GM12873 (cell line): ENCODE data around the gene ZNF407.
A peak's percentile ranks its signal among the peaks of the same experiment; 100 is the strongest.

Experiments used
- TF ChIP-seq, protein P1 (sequence below): IDR thresholded peaks from 2 replicates; pipeline ENCODE4 v1.5.1; 2012; ENCODE audit warnings: low read depth, mild to moderate bottlenecking, moderate library complexity, low read length, control low read depth; ENCODE audit not compliant: insufficient read depth; ENCODE audit errors: missing control alignments

Gene ZNF407

DNA sequence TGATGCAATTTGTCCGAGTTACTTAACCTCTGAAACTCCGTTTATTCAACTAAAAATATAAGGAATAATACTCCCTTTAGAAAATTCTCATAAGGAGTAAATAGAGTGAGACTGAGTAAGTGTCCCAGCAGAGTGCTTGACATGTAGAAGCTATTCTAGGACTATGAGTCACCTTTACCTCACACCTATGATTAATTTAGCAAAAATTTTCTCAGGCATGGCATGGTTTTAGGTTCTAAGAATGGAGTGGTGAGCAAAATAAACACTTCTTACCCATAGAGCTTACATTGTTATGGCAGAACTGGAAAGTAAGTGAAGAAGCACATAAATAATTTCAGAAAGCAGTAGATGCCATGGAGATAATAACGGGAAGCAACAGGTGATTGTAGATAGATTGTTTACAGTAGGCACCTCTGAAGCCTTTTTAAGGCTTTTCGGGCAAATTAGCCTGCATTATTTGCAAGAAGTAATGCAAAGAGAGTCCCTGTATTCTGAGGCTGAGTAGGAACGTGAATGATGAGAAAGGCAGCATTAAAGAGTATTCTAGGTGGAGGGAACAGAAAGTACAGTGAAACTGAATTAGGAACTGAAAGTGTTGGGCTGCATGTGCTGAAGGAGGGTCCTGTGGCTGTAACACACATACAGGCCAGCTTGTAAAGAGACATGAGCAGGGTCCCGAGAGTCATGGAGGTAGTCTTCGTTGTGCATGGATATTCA is 209.2 kb downstream of the ZNF407 start:
- TF ChIP-seq, protein P1, sequence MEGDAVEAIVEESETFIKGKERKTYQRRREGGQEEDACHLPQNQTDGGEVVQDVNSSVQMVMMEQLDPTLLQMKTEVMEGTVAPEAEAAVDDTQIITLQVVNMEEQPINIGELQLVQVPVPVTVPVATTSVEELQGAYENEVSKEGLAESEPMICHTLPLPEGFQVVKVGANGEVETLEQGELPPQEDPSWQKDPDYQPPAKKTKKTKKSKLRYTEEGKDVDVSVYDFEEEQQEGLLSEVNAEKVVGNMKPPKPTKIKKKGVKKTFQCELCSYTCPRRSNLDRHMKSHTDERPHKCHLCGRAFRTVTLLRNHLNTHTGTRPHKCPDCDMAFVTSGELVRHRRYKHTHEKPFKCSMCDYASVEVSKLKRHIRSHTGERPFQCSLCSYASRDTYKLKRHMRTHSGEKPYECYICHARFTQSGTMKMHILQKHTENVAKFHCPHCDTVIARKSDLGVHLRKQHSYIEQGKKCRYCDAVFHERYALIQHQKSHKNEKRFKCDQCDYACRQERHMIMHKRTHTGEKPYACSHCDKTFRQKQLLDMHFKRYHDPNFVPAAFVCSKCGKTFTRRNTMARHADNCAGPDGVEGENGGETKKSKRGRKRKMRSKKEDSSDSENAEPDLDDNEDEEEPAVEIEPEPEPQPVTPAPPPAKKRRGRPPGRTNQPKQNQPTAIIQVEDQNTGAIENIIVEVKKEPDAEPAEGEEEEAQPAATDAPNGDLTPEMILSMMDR: no peak

GRCh38 chr18:74817576-74817975 is 219.9 kb downstream of the ZNF407 start:
- TF ChIP-seq, protein P1: no peak

- TF ChIP-seq, protein P1: no peak
Observed at GRCh38 chr18:74818516-74819175, 221.0 kb downstream of the ZNF407 start.

DNA sequence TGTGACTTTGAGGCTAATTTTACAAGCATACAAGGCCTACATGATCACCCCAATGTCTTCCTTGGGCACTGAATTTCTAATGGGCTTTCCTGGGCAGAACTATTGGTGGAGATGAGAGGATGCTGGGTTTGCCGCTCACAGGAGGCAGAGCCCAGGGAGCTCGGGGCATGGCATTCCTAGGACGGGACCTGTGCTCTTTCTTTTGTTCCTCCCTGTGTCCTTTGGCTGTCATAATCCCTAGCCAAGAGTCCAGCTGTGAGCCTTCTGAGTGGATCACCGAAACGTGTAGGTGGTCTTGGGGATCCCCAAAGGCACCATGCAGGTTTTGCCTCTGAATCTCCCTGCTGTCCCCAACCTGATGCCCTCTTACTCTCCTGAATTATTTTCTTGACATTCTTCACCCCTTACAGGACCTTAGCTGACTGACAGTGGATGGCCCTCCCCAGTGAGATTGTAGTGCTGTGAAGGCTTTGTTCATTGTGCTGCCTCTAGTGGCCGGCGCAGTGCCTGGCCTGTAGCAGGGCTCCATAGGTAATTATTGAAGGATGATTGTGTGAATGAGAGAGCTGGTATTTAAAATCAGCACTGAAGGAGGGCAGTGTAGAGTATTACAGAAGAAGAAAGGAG is 221.9 kb downstream of the ZNF407 start:
- TF ChIP-seq, protein P1: peak; percentile 69

DNA sequence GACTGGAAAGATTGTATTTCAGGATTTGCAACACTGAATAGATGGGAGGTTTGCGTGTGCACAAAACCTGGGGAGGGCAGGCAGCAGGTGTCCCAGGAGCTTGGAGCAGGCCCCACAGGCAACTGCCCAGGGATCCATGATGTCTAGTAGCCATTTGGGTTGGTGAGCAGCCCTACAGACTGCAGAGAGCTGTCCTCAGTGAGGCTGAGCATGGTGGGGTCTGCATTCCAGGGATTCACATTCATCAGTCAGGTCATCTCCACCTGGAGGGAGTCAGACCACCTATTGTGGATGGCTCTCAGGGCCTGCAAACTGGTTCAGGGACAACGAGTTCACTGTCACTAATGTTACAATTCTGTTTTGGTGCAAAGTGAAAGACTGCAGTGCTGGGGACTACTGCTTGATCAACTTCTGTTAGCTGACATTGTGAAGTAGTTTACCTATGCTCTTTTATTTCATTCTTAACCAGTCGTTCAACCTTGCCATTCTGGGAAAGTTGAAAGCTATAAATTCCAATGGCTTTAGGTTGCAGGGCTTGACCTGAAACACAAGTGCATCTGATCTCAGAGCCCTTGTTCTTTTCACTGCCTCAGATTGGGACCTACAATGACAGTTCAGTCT is 222.6 kb downstream of the ZNF407 start:
- TF ChIP-seq, protein P1: no peak

- TF ChIP-seq, protein P1: no peak
Observed at GRCh38 chr18:74825460-74825859, 227.8 kb downstream of the ZNF407 start.

- TF ChIP-seq, protein P1: no peak
Observed at GRCh38 chr18:74826572-74826971, 228.9 kb downstream of the ZNF407 start.
